Neural progenitor cell (in vitro differentiated cells): ENCODE data around the gene KRTAP3-3.

Experiments used
- CTCF ChIP-seq: fragments of 200-600 bp; sonication (generic); IDR thresholded peaks from 2 replicates; pipeline ENCODE4 v1.5.1; 2017; ENCODE audit warnings: antibody characterized with exemption, mild to moderate bottlenecking
- EZH2phosphoT487 ChIP-seq: fragments of 200-600 bp; sonication (generic); IDR thresholded peaks from 2 replicates; pipeline ENCODE4 v1.6.1; 2017; ENCODE audit warnings: antibody characterized with exemption

- TF ChIP-seq CTCF (no peak), EZH2phosphoT487 (no peak)
Measured at GRCh38 chr17:41009301-41009760, 15.4 kb upstream of the KRTAP3-3 start.
